Prostate gland (tissue), 2 donors: ENCODE measurements around the gene CYTL1.

Experiments used
- CTCF ChIP-seq, 4 experiments: fragments of 200-600 bp in 2 of 4; fragments of 450-650 bp in 2 of 4; sonication (generic) in 2 of 4; IDR thresholded peaks; 1 replicate in 3 of 4; 2 replicates in 1 of 4; pipeline ENCODE4 v1.5.1; 2016 to 2019; ENCODE audit warnings: antibody characterized with exemption in 4 of 4, mild to moderate bottlenecking in 2 of 4, moderate library complexity in 2 of 4
- POLR2A ChIP-seq: fragments of 450-650 bp; IDR thresholded peaks from one replicate; pipeline ENCODE4 v1.6.1; 2016; ENCODE audit warnings: antibody characterized with exemption, mild to moderate bottlenecking

- TF ChIP-seq POLR2A, result no peak
- TF ChIP-seq CTCF (IDR thresholded peaks at IDR 0.05), result no peak
Measured at GRCh38 chr4:5039800-5040199, 20.5 kb upstream of the CYTL1 start.
